Activated CD4-positive, alpha-beta T cell treated with anti-CD3 and anti-CD28 coated beads, Interleukin-2, amount 50 U/mL, for 1 hour (primary cell): ENCODE results near the gene CDH22.

Source experiments
- DNase-seq: peaks from one replicate; pipeline ENCODE4 v3.0.0-alpha.2; 2020

Gene CDH22

GRCh38 chr20:46132705-46133120 lies 175.6 kb downstream of the CDH22 start:
- peak; percentile 56 for DNase-seq

DNA sequence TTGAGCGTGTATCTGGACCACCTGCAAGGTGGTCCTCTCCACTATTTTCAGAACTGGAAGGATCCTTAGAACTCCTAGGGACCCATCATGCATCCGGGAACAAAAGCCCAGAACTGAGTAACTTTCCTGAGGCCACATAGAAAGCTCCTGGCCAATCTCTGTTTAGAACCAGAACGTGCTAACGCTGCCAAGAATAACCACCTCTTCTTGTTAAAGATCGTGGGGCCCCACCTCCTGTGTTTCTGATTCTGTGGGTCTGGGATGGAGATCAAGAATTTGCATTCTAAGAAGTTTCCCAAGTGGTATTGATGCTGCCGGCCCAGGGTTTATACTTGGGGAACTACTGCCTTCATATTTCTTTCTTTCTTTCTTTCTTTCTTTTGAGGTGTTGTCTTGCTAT lies 176.9 kb downstream of the CDH22 start:
- DNase-seq = no peak

DNA sequence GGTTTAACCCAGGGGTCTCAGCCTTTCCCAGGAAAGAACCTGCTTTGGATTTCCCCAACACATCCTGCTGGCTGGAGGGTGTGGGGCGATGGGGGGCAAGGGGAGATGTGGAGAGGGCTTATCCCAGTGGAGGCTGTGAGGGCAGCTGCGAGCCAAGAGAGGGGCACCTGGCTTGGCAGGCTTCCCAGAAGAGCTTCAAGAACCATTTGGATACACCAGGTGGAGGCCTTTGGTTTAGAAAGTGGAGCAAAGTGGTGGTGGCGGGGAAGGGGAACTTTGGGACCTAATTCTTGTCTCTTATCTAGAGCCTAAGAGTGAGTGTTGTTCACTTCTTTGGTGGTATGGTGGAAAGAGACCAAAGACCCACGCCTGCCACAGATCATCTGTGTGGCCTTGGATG lies 177.8 kb downstream of the CDH22 start:
- no peak for DNase-seq

DNA sequence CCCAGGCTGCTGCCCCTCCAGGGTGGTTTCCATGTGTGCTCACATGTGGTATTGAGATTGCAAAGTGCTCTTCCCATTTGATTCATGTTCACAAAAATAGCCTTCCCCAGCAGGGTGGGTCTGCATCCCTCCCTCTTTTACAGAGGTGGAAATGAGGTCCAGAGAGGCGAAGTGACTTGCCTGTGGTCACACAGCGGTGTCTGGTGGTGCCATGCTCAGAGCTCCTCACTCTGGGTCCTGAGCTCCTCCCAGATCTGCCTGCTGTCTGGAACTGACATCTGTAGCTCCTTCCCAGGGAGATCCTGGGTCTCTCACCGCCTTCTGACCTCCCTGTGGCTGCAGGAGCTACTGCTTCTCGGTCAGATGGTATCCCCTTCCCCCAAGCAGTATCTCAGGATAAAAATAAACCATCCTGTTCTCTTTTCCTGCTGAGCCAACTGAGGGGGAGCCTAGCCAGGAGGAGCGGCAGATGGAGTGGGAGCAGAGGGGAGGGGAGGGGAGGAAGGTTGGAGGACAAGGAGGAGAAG lies 178.3 kb downstream of the CDH22 start:
- DNase-seq = no peak

GRCh38 chr20:46128310-46129151 lies 179.8 kb downstream of the CDH22 start:
- no peak for DNase-seq

- DNase-seq = no peak
Measured at GRCh38 chr20:46127396-46128010, 180.8 kb downstream of the CDH22 start.

DNA sequence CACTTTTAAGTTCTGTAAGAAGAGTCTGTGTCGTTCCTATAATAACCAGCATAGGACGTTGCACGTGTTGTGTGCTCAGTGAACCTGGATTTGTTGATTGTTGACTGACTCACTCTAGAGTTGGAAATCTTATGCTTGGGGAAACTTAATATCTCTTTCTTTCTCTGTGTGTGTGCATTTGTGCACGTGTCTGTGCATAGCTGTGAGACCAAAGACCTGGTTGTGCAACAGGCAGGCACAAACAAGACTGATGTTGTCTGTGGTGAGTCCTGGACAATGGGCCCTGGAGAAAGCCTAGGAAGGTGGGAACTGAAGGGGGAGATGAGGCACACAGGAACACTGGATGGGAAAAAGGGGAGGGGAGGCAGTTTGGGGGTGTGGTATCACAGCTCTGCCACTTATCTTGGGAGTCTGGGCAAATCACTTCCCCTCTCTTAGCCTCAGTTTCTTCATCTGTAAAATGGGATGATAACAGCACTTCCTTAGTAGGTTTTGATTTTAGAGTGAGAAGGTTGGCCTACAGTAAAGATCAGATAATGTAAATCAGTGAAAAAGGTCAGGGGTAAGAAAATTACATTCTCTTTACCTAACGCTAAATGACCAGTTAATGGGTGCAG lies 181.8 kb downstream of the CDH22 start:
- DNase-seq = no peak
